Fibroblast of skin of abdomen (primary cell): ENCODE data around the gene CCDC17.
A peak's percentile ranks its signal among the peaks of the same experiment; 100 is the strongest.

ENCODE experiments used
- DNase-seq: peaks from one replicate; pipeline ENCODE4 v3.0.0-alpha.2; 2013

CCDC17 gene

DNA sequence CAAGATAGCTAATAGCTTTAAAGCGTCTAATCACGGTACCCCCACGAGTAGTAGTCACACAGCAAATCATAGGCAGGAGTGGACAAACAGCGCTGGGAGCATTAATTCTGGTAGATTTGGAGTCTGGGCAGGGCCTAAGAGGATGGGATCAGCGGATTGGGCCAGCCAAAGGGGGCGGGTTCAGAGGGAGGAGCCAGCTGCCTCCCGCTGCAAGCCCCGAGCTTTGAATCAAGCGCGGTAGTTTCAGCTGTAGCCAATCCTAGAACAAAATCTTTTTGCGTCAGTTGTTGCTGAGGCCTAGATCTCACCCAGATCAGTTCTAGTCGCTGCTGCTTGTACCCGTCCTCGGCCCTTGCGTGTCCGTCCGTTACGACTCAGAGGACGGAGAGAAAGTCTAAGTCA lies 40.6 kb downstream of the CCDC17 start:
- DNase-seq: peak; percentile 96

DNA sequence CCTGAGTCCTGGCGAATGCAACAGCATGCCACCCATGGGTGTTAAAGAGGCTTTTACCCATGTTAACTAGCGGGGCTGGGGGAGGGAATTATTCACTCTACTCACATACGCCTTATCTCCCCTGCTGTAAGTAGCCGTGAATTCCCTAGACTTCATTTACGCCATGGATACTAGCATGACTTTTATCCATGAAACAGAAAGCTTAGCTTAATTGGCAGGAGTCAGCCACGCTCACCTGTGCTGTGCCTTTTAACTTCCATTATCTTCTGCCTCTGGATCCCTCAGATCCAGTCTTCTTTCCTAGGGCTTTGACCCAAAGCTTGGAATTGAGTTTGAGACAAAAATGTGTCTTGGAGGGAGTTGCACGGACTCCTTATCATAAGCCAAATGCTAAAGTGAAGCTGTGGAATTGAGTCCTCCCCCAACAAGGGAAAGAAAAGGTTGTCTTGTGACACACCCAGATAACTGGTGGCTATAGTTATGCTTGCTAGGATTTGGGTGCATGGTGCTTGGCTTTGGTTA lies 49.7 kb downstream of the CCDC17 start:
- no peak for DNase-seq

DNA sequence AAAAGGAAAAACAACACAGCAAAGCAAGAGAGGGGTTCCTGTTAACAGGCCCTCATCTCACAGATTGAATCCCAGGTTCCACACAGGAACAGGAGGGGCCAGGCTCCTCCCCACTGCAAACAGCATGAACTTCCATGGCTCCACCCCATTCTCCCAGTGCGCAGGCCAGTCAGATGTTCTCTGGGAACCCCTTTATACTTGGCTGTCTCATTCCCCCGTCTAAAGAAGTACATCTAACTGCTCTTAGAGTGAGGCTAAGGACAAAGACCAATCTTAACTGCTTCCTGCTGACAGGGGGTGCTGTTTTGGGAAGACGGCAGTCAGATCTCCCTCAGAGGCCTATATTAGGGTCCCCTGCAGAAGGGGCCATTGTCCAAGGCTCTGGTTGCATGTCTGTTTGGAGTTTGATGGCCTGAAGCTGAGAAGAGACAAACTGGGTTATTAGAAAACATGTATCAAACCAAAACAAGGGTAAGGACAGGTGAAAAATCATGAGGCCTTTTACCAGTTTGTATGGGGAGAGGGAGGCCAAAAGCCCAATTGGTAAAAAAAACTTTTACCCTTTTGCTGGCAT lies 50.5 kb downstream of the CCDC17 start:
- DNase-seq: no peak

DNA sequence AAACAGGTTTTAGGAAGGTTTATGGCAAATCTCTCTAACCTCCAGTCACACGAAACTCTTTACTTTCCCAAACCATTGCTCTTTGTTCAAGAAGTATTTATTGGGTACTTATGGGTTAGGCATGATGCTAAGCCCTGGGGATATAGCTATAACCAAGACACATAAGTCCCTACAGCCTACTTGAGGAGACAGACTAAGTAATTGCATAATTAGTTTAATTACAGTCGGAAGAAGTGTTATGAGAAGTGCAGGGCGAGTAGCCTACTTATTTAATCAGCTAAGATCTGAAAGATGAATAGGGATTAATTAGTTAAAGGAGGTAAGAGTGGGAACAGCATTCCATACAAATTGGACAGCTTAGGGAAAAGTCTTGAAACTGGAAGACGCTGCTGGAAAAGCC lies 53.2 kb downstream of the CCDC17 start:
- no peak for DNase-seq
